ENCODE results near the gene WDR27.
"Not testable (repeated sequence)": the region's sequence is repeated elsewhere in the genome, so short reads cannot be mapped to it uniquely, and the experiment has no call there.

WDR27 gene

GRCh38 chr6:169601129-169601528, 100.7 kb downstream of the WDR27 start:
- not testable (repeated sequence) for DNase-seq (ENCODE audit: low spot score)

GRCh38 chr6:169592558-169592957, 109.3 kb downstream of the WDR27 start:
- DNase-seq (ENCODE audit: low spot score) = no peak

GRCh38 chr6:169591616-169592015, 110.2 kb downstream of the WDR27 start:
- no peak for DNase-seq (ENCODE audit: low spot score)

GRCh38 chr6:169590376-169590939, 111.4 kb downstream of the WDR27 start:
- DNase-seq (ENCODE audit: low spot score) = no peak

GRCh38 chr6:169589699-169590257, 112.1 kb downstream of the WDR27 start:
- DNase-seq (ENCODE audit: low spot score) = no peak

GRCh38 chr6:169589293-169589692, 112.5 kb downstream of the WDR27 start:
- no peak for DNase-seq (ENCODE audit: low spot score)

- no peak for DNase-seq (ENCODE audit: low spot score)
Observed at GRCh38 chr6:169587975-169588374, 113.9 kb downstream of the WDR27 start.

GRCh38 chr6:169583886-169584541, 117.8 kb downstream of the WDR27 start:
- DNase-seq (ENCODE audit: low spot score) = no peak

GRCh38 chr6:169579407-169580111, 122.3 kb downstream of the WDR27 start:
- no peak for DNase-seq (ENCODE audit: low spot score)

- DNase-seq (ENCODE audit: low spot score) = no peak
Observed at GRCh38 chr6:169577974-169578373, 123.9 kb downstream of the WDR27 start.

- no peak for DNase-seq (ENCODE audit: low spot score)
Observed at GRCh38 chr6:169577236-169577635, 124.6 kb downstream of the WDR27 start.

GRCh38 chr6:169575821-169576220, 126.0 kb downstream of the WDR27 start:
- DNase-seq (ENCODE audit: low spot score) = no peak

GRCh38 chr6:169575365-169575764, 126.5 kb downstream of the WDR27 start:
- no peak for DNase-seq (ENCODE audit: low spot score)

- no peak for DNase-seq (ENCODE audit: low spot score)
Observed at GRCh38 chr6:169574420-169574819, 127.4 kb downstream of the WDR27 start.

- no peak for DNase-seq (ENCODE audit: low spot score)
Observed at GRCh38 chr6:169573883-169574282, 127.9 kb downstream of the WDR27 start.

GRCh38 chr6:169571123-169571962, 130.5 kb downstream of the WDR27 start:
- no peak for DNase-seq (ENCODE audit: low spot score)

GRCh38 chr6:169568314-169569087, 133.3 kb downstream of the WDR27 start:
- DNase-seq (ENCODE audit: low spot score) = no peak

GRCh38 chr6:169567819-169568218, 134.0 kb downstream of the WDR27 start:
- no peak for DNase-seq (ENCODE audit: low spot score)

- no peak for DNase-seq (ENCODE audit: low spot score)
Observed at GRCh38 chr6:169566961-169567750, 134.7 kb downstream of the WDR27 start.

GRCh38 chr6:169566319-169566718, 135.5 kb downstream of the WDR27 start:
- DNase-seq (ENCODE audit: low spot score) = no peak
